ENCODE results near the gene HSPA2. TPM values are rescaled to one million over a fixed set of nuclear protein-coding genes. Genes with fewer than 3 reads are reported as not detected.

Gene HSPA2
- total and polyA plus RNA-seq, 11 donors = 3.2 to 96.0 (median 22.9) TPM

GRCh38 chr14:64502456-64502855, 38.1 kb upstream of the HSPA2 start:
- 43 to 64% (median 48%) methylated on average over 6 of the region's 6 CpGs for WGBS, 4 donors
- intact Hi-C loops (cut with DNase I) = loop anchor here in 1 of 10 donors (10.0 kb wide), 1 partner anchor 158 kb away; no protein-coding TSS in a partner anchor
- no peak for ATAC-seq

GRCh38 chr14:64502887-64503433, 37.6 kb upstream of the HSPA2 start:
- WGBS, 4 donors = 1% methylated on average over 19 to 29 of the region's 29 CpGs
- peaks cover 0 to 7% (median 0%) of the 10 kb centered on the region in 9 donors for H3K36me3 ChIP-seq
- H3K4me3 ChIP-seq = peak overlapping the region; percentile 68 to 97 (median 89)
- intact Hi-C loops (cut with DNase I) = loop anchor here in 1 of 10 donors (10.0 kb wide), 1 partner anchor 158 kb away; no protein-coding TSS in a partner anchor
- DNase-seq (peak in 1 of 5 donors; percentile 50), ATAC-seq (peak in 2 of 4 donors; percentile 0)
- H3K9me3 ChIP-seq = no peaks in the 10 kb centered on the region
- no peak for TF ChIP-seq CTCF (IDR thresholded peaks at IDR 0.05)
- no peak for TF ChIP-seq POLR2A (IDR thresholded peaks at IDR 0.05)
- no peaks in the 10 kb centered on the region for H3K27me3 ChIP-seq
- peaks cover 8 to 72% (median 50%) of the 10 kb centered on the region in 12 donors for H3K4me1 ChIP-seq
- peak overlapping the region; percentile 96 to 100 (median 98) for H3K27ac ChIP-seq

More at GRCh38 chr14:64502456-64502855, 38.1 kb upstream of the HSPA2 start:
- no peaks in the 10 kb centered on the region for H3K9me3 ChIP-seq
- no peaks in the 10 kb centered on the region for H3K27me3 ChIP-seq
- H3K4me1 ChIP-seq = peaks cover 8 to 71% (median 45%) of the 10 kb centered on the region in 12 donors
- H3K4me3 ChIP-seq = peak overlapping the region in 11 of 12 donors; percentile 70 to 97 (median 89)
- H3K36me3 ChIP-seq = peaks cover 0 to 12% (median 0%) of the 10 kb centered on the region in 9 donors
- TF ChIP-seq CTCF (IDR thresholded peaks at IDR 0.05) (no peak), POLR2A (IDR thresholded peaks at IDR 0.05) (no peak)
- no peak for DNase-seq
- H3K27ac ChIP-seq = peak overlapping the region; percentile 96 to 100 (median 98)

DNA sequence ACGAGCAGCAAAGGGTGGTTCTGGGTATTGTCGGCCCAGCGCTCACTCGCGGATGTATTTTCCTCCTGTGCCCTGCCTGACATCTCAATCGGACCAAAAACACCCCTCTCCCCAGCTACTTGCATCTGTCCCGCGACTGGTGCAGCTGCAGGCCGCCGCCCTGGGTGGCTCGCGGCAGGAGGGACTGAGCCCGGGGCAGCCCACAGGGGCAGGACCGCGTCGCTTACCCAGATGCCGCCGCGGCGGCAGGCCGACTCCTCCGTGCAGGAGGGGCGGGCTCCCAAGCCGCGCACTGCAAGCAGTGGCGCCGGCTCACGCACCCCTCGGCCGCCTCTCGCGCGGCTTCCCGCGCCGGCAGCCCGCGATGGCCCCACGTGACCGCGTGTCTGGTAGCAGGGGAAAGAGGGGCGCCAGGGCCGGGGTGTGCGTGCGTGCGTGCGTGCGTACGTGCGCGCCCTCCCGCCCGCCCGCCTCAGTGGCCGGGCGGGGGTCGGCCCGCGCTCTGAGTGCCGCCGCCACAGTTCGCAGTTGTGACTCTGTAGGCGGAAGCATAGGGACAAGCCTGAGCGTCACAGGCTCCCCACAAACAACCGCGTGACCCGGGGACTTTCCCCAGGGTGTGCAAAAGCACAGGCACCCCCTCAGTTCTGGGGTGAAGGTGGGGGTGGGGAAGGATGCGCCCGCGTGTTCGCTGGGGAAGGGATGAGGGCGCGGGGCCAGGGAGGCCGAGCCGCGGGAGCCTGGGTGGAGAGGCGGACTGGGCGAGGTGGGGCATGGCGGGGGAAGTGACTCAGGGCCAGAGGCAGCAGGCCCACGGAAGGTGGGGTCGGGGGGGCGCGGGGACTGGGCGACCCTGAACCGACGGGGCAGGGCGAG, 36.9 kb upstream of the HSPA2 start, which contains the start of gene ZBTB25:
Gene ZBTB25 (minus strand): TSS at position 405 of the 876 bp plus-strand sequence. CDS start 13,305 bp downstream, outside the sequence.
- Histone ChIP-seq H3K4me3 (peak within 1 kb of the TSS; percentile 68 to 97 (median 89)), H3K27me3 (no peaks in the 10 kb centered on the region), H3K27ac (peak within 1 kb of the TSS; percentile 96 to 100 (median 98)), H3K9me3 (no peaks in the 10 kb centered on the region), H3K36me3 (peaks cover 0 to 6% (median 0%) of the 10 kb centered on the region in 9 donors), H3K4me1 (peaks cover 8 to 74% (median 56%) of the 10 kb centered on the region in 12 donors)
- DNase-seq (peak; percentile 87 to 95 (median 93)), ATAC-seq (peak; percentile 76 to 90 (median 82))
- TF ChIP-seq CTCF (IDR thresholded peaks at IDR 0.05) (peak in 1 of 12 donors; percentile 15), POLR2A (IDR thresholded peaks at IDR 0.05) (peak in 1 of 2 donors; percentile 90)
- intact Hi-C loops (cut with DNase I) = loop anchor here in 2 of 10 donors (2.0 to 10.0 kb wide), 2 partner anchors 37 to 159 kb away; partner anchors contain the start of gene HSPA2 (in 1 of the 2)
- WGBS, 4 donors = 0 to 1% (median 0%) methylated on average over 32 to 87 of the region's 87 CpGs
